D721Med (cell line): Measurements from ENCODE around the gene CRYBB1.

Experiments
- DNase-seq: peaks from one replicate; pipeline ENCODE4 v3.0.0; 2011; ENCODE audit warnings: low spot score; ENCODE audit not compliant: insufficient read length
- FAIRE-seq: peaks from 2 replicates; lab custom pipeline; 2011; peaks lifted over from hg19 to GRCh38; lab: Jason Lieb, UNC
- CTCF ChIP-seq: IDR thresholded peaks from 2 replicates; pipeline ENCODE4 v1.5.1; 2012; ENCODE audit warnings: mild to moderate bottlenecking, control low read depth; ENCODE audit not compliant: insufficient read depth; ENCODE audit errors: missing control alignments

CRYBB1 gene

GRCh38 chr22:26606611-26607010, 11.2 kb downstream of the CRYBB1 start:
- FAIRE-seq = no peak
- no peak for TF ChIP-seq CTCF
- DNase-seq = no peak

GRCh38 chr22:26604368-26604767, 13.5 kb downstream of the CRYBB1 start:
- DNase-seq (no peak), FAIRE-seq (no peak)
- TF ChIP-seq CTCF = no peak

- no peak for DNase-seq
Observed at GRCh38 chr22:26602127-26602526, 15.7 kb downstream of the CRYBB1 start.

GRCh38 chr22:26601726-26602125, 16.1 kb downstream of the CRYBB1 start:
- no peak for TF ChIP-seq CTCF
- FAIRE-seq (no peak), DNase-seq (no peak)

More at GRCh38 chr22:26602127-26602526, 15.7 kb downstream of the CRYBB1 start:
- TF ChIP-seq CTCF = no peak
- no peak for FAIRE-seq

- no peak for DNase-seq
- FAIRE-seq = no peak
- TF ChIP-seq CTCF = no peak
Observed at GRCh38 chr22:26599505-26599904, 18.3 kb downstream of the CRYBB1 start.

- DNase-seq (no peak), FAIRE-seq (no peak)
- no peak for TF ChIP-seq CTCF
Observed at GRCh38 chr22:26597480-26597879, 20.3 kb downstream of the CRYBB1 start.

- FAIRE-seq (no peak), DNase-seq (no peak)
- no peak for TF ChIP-seq CTCF
Observed at GRCh38 chr22:26597026-26597425, 20.8 kb downstream of the CRYBB1 start.
